Muscle of back (tissue), 11 donors: ENCODE measurements around the gene MED27. TPM values are rescaled to one million over a fixed set of nuclear protein-coding genes. Genes with fewer than 3 reads are reported as not detected.

Source experiments
- DNase-seq, 3 donors: peaks; one replicate each; pipeline versions ENCODE4 v3.0.0 to v3.0.0-alpha.2; 2013
- polyA plus RNA-seq, 10 donors: library from polyadenylated mRNA; unstranded; fragments of 120-200 nt; gene quantifications; one replicate each; pipeline ENCODE4 v1.2.1, GENCODE V29; 2013; ENCODE audit not compliant: insufficient read length in 10 of 10

MED27 gene
- polyA plus RNA-seq, 10 donors, result 11.1 to 15.3 (median 12.6) TPM

GRCh38 chr9:131814707-131815106 is 265.0 kb downstream of the MED27 start:
- no peak for DNase-seq

- no peak for DNase-seq
Measured at GRCh38 chr9:131813116-131813515, 266.6 kb downstream of the MED27 start.

- no peak for DNase-seq
Measured at GRCh38 chr9:131812116-131812790, 267.4 kb downstream of the MED27 start.

DNA sequence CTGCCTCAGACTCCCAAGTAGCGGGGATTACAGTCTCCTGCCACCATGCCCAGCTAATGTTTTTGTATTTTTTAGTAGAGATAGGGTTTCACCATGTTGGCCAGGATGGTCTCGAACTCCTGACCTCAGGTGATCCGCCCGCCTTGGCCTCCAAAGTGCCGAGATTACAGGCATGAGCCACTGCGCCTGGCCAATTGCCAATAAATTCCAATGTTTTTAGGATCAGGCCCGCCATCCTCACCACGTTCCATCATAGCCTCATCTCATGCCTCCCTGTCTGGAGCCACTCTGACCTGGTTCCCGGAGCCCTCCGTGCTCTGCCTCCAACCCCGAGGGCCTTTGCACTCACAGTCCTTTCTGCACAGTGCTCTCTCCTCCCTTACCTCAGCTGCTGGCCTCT is 268.3 kb downstream of the MED27 start:
- DNase-seq, result no peak

- no peak for DNase-seq
Measured at GRCh38 chr9:131810351-131811170, 269.1 kb downstream of the MED27 start.

Other genes with a start within 250 kb of the MED27 start
- gene NTNG2, start 82.2 kb upstream of the MED27 start, polyA plus RNA-seq, result 1 to 10 TPM in 1 of 10 donors, under 1 TPM in 9; 0.14 to 1.7 (median 0.43) TPM